GM11168 (cell line): Measurements from ENCODE around the gene KXD1.
"Not testable (repeated sequence)": the region's sequence is repeated elsewhere in the genome, so short reads cannot be mapped to it uniquely, and the experiment has no call there.

Experiments
- in situ Hi-C: fragments of 300-500 bp; cut with MboI; formaldehyde crosslinking; loops from one replicate; pipeline ENCODE4 v1.12.0; 2022; ENCODE audit warnings: low sequenced_read_pairs; ENCODE audit not compliant: unreplicated experiment

KXD1 gene

DNA sequence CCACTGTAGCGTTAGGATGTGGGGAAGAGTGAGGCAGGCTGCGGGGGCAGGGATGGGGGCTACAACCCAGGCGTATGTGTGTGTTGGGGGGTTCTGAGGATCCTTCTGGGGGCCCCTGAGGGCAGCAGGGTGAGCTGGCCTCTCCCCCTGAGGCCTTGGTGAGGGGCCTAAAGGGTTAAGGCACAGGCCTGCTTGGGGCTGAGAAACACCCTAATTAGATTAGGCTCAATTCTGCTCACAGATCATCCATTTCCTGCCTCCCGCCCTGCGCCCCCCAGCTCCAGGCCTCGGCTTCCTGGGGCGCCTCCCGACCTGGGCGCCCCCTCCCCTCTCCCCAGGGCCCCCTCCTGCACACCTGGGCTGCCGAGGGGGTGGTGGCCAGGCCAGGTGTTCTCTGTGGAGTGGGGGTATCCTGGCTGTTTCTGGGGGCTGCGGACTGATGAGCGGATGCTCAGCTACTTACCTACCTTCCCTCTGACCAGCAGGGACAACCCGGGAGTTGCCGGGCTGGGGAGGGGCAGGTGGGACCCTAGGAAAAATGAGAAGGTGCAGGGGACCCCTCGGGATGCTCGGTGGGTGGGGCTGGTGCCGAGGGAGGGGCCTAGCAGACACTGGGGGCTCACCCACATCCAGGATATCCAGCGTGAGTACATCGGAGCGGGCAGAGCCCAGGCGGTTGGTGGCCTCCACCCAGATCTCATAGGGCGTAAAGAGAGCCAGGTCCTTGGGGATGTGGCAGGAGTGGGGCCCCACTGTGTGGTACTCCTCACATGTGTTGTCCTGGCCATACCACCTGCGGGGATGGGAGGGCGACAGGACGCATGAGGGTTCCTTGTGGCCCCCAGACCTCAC, 40.4 kb downstream of the KXD1 start:
- in situ Hi-C loops, result no loop called here

DNA sequence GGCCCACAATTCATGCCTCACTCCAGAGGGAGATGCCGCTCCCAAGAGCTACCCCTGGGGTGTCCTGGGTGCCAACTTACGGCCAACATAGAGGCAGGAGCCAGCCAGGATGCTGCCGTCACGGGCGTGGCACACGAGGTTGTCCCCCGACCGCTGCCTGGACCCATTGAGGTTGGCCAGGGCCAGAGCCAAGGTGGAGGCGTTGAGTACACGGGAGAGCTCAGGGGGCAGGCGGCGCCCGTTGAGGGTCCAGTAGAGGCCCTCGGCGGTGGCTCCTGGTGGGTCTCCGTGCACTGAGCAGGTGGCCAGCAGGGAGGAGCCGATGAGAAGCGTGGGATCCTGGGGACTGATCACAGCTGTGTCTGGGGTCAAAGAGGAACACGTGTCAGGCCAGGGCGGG, 41.8 kb downstream of the KXD1 start:
- in situ Hi-C loops, result no loop called here

DNA sequence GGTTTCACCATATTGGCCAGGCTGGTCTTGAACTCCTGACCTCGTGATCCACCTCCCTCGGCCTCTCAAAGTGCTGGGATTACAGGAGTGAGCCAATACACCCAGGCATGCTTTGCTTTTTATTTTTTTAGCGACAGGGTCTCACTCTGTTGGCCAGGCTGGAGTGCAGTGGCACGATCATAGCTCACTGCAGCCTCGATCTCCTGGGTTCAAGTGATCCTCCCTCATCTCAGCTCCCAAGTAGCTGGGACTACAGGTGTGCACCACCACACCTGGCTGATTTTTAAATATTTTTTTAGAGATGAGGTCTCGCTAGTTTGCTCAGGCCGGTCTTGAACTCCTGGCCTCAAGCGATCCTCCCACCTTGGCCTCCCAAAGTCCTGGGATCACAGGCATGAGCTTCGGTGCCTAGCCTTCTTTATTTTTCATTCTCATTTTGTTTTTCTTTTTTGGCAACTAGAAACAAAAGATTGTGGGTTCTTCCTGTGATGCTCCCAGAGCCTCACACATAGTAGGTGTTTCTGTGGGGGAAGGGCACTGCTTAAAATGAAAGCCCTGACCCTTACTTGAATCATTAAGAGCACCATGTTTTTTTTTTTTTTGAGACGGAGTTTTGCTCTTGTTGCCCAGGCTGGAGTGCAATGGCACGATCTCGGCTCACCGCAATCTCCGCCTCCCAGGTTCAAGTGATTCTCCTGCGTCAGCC, 43.2 kb downstream of the KXD1 start:
- in situ Hi-C loops, result not testable (repeated sequence)

DNA sequence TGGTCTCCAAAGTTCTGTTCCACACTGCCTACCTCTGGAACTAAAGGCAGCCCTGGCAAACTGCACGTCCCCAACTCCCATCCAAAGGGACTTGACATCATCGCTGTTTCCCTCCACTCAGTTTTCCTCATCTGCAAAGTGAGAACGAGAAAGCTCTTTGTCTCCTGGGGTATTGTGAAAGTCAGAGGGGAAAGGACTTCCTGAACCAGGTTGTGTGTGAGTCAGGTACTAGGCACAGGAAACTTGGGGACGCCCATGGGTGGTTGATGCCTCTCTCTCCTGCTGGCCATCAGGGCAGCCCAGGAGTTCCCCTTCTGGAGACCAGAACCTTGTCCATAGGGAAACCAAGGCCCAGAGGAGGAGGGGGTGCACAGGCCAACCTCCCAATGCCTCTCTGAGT, 44.2 kb downstream of the KXD1 start:
- in situ Hi-C loops, result no loop called here

DNA sequence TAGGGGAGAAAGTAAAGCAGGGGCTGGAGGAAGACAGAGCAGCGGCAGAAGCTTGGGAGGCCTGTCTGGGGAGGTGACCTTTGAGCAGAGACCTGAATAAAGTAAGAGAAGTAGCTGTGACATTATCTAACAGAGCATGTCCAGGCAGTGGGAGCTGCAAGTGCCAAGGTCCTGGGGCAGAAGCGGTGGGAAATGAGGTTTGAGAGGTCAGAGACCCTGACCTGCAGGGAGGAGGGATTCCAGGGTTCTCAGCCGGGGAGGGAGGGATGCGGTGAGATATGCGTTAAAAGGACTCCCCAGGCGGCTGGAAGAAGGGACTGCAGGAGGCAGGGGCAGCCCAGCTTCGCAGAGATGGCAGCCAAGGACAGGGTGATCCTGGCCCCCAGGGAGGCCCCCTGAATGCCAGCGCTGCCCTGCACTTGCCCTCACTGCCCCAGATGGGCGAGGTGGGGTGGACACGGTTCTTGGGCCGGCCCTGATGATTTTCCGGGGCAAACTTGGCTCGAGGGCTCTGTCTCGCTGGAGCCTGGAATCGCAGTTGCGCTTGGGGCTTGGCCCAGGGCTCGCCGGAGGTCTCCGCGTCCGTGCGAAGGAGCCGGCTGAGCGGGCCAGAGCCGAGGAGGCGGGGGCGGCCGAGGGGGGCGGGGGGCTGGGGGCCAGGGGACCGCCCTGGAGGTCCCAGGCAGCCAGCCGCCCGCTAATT, 45.7 kb downstream of the KXD1 start:
- in situ Hi-C loops, result no loop called here

DNA sequence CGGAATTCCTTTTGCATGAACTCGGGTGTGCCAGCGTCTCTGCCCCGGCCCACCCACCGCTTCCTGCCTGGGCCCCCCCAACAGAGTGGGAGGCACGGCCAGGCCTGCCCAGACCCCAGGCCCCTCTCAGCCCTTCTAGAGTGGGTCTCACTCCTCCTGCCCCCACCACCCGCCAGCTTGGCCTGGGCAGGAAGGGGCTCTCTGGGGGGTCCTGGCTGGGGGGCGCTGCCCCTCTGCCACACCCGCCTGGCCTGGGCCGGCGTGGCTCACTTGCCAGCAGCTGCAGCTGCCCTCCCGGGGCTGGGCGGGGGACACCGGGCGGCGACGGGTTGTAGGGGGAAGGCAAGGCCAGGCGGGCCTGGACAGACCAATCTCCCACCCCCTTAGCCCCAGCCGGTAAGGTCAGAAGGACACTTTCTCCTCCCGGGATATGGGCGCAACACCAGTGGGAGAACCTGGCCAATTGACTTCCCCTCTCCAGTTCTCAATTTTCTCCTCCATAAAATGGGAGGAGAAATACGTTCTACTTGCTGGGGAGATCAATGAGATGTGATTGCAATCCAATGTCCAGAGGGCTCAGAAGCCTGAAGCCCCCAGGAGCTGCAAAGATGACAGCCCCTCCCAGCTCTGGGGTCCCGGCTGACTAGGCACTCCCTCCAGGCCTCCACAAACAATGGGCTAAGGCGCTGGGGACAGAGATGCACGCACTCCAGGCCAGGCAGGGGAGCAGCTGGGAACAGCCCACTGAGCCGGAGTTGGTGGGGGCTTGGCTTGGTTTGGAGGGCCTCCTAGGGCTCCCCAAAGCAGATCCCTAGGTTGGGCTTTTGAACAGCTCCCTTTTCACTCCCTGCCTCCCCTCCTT, 46.5 kb downstream of the KXD1 start:
- in situ Hi-C loops, result no loop called here

DNA sequence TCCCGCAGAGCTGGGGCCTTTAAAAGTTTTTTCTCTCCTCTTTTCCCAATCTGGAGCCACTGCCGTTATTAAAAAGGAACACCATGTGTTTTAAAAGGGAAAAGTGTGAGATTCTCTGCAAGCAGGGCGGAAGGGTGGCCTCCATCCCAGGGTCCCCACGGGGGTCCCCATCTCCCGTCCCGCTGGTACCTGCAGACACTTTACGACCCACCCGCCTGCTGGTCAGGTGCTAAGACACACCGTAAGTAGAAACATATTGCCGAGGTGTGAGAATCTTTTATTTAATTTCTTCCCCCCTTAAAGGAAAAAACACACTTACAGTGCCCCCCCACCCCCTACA, 47.1 kb downstream of the KXD1 start:
- in situ Hi-C loops, result no loop called here

DNA sequence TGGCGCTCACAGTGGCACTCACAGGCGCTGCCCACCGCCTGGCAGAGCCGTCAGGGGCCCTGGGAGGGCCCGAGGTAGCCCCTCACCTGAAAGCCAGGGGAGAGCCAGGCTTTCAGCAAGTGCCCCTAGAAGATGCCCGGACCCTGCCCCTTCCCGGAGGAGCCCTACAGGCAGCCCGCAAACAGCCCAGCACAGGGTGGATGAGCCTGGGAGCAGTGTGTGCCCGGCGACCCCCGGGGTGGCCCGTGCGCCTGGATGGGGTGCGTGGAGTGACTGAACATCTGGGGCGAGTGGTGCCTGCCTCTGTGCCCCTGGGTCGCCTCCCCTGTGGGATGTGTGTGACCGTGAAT, 47.5 kb downstream of the KXD1 start:
- in situ Hi-C loops, result no loop called here

DNA sequence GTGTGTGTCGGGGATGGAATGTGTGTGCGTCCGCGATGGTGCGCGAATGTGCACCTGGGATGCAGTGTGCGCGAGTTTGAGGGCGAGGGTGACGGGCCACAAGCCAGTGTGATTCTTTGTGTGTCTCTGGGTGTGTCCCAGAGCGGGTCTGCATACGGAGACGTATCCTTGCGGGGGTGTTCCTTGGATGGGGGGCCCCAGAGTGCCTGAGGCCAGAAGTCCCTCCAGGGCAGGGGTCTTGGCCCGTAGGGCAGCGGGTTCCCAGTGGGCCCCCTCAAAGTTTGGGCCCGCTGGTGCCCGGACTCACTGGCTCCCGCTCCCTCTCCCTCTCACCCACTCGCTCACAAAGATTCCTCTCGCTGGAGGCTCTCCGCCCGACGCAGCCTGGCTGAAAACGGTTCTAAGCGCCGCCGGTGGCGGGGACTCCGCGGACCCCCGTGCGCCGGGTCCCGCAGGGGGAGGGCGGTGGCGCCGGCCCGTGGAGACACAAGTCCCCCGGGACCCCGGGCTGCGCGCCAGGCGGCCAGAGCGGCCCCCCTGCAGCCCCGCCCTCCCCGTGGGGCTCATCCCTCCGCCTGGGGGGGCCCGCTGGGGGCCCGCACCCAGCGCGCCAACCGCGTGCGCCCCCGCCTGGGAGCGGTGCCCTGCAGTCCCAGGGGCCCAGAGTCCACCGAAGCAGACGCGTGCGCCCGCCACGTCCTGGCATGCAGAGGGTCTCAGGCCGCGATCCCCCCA, 48.0 kb downstream of the KXD1 start:
- in situ Hi-C loops, result no loop called here

DNA sequence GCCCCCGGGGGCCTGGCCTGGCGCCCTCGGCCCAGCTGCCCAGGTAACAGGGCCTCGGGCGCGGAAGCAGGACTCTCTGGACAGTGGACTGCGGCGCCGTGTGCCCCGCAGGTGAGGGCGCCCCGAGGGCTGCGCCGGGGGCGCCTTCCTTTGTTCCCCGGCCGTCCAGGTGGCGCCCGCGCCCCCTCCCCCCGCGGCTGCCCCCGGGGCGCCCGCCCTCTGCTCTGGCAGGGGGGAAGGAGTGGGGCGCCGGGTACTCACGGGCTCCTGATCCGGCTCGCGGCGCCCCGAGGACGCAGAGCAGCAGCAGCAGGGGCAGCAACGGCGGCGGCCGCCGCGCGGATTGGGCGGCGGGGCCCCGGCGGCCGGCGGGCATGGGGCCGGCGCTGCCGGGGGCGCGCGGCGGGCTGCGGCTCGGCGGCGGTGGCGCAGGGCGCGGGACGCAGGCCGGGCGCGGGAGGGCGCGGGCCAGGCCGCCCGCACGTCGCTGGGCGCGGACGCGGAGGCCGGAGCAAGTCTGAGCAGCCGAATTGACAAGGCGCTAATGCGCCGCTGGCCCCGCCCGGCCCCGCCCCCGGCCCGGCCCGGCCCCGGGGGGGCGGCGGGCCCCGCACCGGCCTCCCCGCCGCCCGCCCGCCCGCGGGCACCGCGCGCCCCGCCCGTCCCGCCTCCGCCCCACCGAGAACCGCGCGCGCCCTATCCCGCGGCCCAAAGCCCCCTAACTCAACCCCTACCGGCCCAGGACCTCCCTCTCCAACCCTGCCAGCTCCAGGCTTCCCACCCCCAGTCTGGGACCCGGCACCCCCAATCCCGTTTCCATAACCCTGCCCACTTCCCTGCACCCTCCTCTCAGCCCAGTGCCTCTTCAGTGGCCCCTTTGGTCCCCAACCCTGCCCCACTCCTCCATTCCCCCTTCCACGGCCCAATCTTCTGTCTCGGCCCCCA, 48.9 kb downstream of the KXD1 start, which contains the start of gene CRLF1:
CRLF1 (minus strand) TSS at position 519 of the 945 bp plus-strand sequence; CDS start at position 376, 143 bp downstream.
- in situ Hi-C loops, result no loop called here

DNA sequence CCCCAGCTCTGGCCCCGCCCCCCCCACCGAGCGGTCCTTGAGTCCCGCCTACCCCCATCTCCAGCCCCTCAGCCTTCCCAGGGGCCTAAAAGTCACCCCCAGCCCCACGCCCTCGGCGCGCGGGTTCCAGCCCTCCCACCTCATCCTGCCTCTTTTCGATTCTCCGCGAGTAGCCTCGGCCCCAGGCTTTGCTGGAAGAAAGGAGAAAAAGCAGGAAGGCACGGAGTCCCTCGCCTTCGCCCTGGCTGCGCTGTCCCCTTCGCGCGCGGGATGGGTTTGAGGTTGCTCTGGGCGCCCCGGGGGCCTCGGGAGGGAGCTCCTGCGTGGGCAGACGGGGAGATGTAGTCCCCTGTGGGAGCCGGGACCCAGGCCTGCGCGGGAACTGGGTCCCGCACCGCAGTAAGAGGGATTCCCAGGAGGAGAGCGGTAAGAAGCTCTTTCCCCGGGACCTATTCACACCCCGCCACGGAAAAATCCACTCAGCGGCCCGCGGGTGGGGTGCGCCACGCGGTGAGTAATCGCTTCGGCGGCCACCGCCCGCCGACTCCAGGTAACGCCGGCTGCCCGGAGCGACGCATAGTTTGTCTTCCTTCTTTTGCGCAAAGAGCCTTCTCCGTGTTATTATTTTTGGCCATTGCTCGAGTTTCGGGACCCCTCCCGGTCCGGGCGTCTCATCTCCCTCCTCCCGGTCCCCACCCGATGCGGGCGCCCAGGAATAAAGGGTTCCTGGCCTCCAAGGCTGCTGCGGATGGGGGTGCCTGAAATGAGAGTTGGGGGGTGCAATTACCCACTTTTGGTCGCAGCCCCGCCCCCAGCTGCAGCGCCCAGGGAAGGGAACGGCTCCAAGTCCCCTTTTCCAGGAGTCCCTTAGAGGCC, 49.8 kb downstream of the KXD1 start:
- in situ Hi-C loops, result no loop called here

DNA sequence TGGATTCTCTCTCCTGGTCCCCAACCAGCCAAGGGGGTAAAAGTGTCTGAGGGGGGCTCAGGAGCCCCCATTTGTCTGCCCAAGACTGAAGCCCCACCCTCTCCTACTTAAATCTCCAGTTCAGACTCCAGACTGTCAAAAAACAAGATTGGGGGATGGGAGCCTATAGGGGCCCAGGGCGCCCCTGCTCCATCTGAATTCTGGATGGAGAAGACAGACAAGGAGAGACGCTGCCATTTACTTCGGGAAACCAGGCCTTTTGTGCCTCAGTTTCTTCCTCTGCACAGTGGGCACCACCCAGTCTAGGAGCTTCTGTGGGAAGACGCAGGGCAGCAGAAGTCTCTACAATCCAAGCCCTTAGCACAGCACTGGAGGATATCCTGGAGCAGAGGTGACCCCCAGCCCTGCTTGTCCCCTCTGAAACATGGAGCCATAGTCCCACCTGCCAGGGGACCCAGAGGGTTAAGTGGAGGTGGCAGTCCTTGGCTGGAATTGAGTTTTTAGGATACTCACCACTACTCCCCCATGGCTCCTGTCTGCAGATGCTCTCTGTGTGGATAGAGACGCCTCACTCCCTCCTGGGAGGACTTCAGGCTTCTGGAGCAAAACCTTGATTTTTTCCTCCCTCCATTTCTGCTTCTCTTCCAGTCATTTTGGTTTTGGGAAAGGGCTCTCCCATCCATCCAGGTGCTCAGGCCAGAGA, 50.6 kb downstream of the KXD1 start:
- in situ Hi-C loops, result no loop called here

DNA sequence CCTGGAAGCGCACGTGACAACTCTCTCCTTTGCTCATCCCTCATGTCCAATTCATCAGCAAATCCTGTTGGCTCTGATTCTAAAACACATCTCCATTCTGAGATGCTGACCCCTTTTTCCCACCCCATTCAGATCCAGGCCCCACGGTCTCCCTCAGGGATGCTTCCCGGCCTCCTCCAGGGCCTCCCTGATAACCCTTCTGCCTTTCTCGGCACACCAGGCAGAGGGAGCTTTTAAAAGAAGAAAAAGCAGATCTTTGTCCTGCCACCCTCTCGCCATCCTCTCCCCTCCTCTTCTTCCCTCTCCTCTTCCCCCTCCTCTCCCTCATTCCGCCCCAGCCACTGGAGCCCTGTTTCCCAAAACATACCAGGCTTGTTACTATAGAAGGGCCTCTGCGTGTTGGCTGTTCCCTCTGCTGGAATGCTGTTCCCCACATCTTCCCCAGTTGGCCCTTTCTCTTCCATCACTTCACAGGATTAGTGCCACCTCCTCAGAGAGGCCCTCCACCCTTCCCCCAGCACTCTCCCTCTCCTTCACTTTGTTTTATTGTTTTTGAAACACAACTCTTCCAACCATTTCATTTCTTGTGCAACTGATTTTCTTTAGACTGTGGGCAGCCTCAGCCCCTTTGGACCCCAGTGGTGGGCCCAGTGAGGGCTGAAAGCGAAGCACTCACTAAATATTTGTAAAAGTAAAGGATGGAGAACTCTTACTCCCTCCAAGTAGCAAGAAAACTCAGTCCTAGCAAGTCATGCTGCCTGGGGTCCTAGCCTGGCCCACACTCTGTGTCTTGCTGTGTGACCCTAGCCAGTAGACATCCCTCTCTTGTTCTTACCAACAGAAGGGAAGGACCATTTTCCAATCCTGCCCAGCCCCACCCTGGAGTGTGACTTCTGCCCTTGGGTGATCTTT, 51.4 kb downstream of the KXD1 start:
- in situ Hi-C loops, result no loop called here

DNA sequence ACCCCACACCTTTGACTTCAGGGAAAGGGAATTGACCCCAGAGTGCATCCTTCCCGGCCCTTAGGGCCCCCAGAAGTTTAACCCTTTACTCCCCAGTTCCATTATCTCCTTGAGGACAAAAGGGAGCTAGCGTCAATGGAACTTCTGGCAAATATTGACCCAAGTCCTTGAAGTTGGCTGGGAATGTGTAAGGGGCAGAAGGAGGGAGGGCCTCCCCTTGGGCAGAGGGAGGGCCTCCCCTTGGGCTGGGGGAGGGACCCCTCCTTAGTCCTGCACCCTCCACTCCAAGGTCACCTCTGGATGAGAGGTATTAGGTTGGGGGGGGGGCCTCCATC, 52.0 kb downstream of the KXD1 start:
- in situ Hi-C loops, result no loop called here

DNA sequence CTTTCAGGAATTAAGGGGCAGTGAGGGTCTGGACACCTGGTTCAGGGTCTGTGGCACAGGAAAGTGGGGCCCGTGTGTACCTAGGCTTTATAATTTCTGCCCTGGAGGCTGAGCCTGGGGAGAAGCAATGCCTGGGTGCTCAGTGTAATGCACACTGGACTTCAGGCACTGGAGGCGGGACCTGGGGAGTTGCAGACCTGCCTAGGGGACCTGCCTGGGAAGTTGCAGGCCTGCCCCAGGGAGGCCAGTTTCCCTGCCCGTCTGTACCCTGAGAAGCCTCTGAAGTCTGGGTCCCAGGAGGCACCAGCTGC, 52.5 kb downstream of the KXD1 start:
- in situ Hi-C loops, result no loop called here

DNA sequence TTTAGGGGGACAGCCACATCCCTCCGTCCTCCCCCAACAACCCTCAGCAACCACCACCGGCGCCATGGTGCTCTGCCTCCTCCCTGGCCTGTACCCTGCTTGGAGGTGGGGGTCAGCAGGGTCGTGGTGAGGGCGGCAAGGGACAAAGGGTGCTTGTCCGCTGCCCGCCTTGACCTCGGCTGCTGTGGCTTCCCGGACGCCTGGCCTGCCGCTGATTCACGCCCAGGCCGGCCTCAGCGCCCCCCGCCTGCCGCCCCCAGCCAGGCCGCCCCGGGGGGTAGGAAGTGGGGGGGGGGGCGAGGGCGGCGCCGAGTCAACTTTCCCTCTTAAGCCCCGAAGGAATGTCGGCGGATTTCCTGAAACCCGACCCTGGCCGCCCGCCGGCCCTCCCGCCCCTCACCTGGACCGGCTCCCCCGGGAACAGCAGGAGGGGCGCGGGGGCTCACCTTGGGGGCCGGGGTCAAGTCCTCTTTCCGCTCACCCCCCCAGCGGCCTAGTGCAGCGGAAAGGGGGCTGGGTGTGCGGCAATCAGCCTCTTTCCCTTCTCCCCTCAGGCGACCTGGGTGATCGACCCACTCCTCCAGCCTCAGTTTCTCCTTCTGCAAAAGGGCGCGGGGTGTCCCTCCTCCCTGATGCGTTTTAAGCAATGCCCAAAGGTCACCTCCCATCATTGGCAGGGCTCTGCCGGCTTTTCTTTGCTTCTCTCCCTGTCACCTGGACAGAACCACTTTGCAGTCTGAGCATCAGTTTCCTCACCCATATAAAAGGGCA, 53.1 kb downstream of the KXD1 start:
- in situ Hi-C loops, result no loop called here
